NOMO-1 treated with dmso at 0.1 percent for 144 hours (cell line): Measurements from ENCODE around the gene TTC16.

Source experiments
- DNase-seq: peaks from one replicate; lab custom pipeline; 2025; ENCODE audit not compliant: unreplicated experiment; lab: John Stamatoyannopoulos, UW

The TTC16 gene

DNA sequence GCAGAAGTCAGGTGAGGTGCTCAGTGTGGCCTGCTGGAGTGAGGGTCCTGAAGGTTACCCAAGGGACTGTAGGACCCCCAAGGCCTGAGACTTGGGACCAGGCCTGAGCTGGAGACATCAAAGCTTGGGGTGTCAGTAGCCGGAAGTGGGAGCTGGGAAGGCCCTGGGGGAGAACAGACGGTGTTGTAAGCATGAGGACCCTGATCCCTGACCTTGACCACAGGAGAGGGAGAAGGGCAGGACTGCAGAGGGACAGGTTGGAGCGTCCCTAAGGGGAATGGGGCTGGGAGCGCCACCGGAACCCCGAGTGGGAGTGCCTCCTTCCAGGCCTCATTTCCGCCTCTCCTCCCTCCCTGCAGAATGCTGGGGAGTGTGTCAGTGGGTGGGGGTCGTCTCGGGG lies 533 bp downstream of the TTC16 start:
- DNase-seq: no peak

GRCh38 chr9:127717766-127718165 lies 1.9 kb downstream of the TTC16 start:
- DNase-seq: no peak

DNA sequence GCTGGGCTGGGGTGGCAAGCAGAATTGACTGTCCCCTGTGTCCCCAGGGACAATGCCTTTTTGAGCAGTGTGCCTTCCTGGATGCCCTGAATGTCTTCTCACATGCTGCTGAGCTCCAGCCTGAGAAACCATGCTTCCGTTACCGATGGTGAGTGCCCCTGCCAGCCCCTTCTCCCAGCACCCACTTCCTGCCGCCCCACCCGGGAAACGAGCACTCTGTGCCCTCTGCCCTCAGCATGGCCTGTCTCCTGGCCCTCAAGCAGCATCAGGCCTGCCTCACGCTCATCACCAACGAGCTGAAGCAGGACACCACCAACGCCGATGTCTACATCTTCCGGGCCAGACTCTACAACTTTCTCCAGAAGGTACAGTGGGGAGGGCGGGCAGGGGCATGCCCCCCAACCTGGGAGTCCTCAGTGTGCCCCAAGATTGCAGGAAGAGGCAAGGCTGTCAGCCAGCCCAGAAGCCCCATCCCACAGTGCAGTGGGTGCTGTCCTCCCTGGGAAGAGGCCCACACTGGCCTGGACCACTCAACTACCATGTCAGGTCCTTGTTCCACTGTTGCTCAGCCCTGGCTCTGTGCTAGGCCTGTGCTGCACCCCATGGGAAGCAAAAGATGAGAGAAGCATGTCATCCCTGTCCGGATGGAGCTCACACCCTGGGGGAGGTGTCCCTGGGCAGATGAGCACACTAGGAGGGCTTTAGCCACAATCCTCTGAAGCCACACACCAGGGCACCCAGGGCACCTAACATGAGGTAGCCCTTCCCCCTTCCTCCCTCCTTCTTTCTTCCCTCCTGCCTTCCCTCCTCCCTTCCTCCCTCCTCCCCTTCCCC lies 4.4 kb downstream of the TTC16 start:
- DNase-seq: no peak

GRCh38 chr9:127720865-127721227 lies 5.0 kb downstream of the TTC16 start:
- no peak for DNase-seq

DNA sequence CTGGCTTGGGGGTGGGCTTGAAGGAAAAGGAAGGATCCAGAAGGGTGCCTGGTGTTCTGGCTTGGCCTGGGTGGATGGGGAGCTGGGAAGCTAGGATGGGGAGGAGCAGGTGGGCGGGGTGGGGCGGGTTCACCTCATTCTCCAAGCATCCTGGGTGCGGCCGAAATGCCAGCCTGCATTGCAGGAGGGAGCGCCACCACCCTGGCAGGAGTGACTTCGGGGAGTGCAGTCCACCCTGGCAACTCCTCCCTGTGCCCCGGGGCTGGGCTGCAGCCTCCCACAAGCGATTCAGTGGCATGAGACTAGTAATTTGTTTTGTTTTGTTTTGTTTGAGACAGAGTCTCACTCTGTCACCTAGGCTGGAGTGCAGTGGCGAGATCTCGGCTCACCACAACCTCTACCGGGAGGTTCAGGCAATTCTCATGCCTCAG lies 5.5 kb downstream of the TTC16 start:
- no peak for DNase-seq

DNA sequence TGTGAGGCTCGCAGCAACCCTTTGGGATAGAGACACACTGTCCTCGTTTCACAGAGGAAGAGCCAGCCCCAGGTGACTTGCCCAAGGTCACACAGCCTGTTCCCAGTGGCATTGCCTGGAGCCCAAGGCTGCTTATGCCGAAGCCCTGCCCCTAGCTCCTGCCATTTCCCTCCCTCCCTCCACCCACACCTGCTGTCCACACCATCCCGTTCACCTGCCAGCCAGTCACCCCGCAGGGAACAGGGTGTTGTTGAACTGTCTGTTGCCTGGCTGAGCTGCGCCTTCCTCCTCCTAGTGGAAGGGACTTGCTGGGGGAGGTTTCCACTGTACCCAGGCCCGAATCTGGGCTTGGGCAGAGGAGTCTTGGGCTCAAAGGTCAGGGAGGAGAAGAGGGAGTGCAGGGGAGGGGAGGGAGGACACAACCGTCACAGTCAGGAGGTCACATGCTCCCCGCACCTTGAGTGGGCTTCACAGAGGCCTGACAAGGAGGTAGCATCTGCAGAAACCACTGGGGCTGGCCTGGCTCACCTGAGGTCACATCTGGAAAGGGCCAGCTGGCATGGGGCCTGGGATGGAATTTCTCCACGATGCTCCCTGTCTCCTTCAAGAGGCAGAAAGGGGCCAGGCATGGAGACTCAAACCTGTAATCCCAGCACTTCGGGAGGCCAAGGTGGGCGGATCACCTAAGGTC lies 6.3 kb downstream of the TTC16 start:
- no peak for DNase-seq

DNA sequence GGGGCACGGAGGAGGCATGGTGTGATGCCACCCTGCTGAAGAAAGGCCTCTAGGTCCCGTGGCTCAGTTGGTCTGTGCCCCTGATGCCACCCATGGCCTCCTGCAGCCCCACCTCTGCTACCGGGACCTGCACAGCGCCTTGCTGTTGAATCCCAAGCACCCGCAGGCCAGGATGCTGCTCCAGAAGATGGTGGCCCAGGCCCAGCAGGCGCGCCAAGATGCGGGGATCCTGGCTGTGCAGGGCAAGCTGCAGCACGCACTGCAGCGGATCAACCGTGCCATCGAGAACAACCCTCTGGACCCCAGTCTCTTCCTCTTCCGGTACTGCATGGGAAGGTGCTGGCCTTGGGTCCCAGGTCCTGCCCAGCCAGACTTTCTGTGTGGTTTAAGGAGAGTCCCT lies 7.1 kb downstream of the TTC16 start:
- DNase-seq: no peak

- no peak for DNase-seq
These were observed 7.6 kb downstream of the TTC16 start for GRCh38 chr9:127723444-127723843.

DNA sequence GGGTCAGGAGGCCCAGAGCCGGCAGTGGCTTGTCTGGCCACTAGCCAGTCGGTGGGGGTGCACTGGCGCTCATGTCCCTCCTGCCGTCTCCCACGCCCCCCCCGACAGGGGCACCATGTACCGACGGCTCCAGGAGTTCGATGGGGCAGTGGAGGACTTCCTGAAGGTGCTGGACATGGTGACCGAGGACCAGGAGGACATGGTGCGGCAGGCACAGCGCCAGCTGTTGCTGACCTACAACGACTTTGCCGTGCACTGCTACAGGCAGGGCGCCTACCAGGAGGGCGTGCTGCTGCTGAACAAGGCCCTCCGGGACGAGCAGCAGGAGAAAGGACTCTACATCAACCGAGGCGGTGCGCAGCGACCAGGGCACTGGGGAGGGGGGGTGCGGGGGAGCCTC lies 8.1 kb downstream of the TTC16 start:
- DNase-seq: no peak

GRCh38 chr9:127726871-127727270 lies 11.0 kb downstream of the TTC16 start:
- no peak for DNase-seq

GRCh38 chr9:127728808-127729207 lies 12.9 kb downstream of the TTC16 start:
- no peak for DNase-seq

DNA sequence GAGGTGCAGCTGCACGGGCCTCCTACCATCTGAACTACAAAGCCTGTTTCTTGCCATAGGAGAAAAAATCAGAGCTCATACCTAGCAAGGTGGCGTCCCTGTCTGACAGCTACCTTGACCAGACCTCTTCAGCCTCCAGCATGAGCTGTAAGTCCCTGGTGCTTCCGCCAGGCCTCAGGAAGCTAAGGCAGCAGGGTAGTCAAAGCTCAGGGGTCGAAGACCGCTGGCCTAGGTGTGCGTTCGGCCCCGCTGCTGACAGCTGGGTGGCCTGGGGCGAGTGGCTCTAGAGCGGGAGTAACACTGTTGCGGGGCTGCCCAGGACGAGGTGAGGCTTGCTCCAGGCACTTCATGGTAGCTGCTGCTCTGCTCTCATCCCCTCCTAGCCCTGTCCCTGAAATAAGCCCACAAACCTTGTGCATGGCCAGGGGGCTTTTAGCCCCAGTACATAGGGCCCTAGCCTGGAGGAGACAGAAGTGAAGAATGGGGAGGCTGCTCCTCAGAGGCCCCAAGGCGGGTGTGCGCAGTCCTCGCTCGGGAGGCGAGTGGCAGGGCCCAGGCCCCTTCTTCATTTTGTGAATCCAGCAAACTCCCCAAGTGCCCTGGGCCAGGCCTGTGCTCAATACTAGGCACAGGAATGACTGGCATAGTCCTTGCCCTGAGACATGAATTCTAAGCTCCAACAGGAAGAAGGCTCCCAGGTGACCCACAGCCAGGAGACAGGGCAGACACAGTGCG lies 13.8 kb downstream of the TTC16 start:
- no peak for DNase-seq

GRCh38 chr9:127730262-127730661 lies 14.4 kb downstream of the TTC16 start:
- no peak for DNase-seq

GRCh38 chr9:127730799-127731410 lies 15.0 kb downstream of the TTC16 start:
- no peak for DNase-seq

- DNase-seq: no peak
These were observed 16.1 kb downstream of the TTC16 start for GRCh38 chr9:127731938-127732337.

- no peak for DNase-seq
These were observed 16.6 kb downstream of the TTC16 start for GRCh38 chr9:127732444-127732843.

DNA sequence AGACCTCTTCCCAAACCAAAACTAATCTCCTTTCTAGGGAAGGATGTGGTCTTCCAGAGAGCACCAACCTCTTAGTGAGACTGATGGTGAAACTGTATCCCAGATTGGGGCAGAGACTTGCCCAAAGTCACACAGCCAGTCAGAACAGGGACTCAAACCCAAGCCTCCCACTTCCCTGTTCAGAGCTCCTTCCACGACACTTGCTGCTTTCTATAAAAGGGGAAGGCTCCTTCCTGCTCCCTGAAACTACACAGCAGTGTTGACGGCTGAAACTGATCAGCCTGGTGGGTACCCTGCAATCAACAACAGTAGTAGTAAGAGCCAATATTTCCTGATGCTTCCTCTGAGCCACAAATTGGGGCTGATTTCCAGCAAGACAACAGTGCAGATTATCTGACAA lies 17.7 kb downstream of the TTC16 start:
- peak; percentile 22 for DNase-seq

DNA sequence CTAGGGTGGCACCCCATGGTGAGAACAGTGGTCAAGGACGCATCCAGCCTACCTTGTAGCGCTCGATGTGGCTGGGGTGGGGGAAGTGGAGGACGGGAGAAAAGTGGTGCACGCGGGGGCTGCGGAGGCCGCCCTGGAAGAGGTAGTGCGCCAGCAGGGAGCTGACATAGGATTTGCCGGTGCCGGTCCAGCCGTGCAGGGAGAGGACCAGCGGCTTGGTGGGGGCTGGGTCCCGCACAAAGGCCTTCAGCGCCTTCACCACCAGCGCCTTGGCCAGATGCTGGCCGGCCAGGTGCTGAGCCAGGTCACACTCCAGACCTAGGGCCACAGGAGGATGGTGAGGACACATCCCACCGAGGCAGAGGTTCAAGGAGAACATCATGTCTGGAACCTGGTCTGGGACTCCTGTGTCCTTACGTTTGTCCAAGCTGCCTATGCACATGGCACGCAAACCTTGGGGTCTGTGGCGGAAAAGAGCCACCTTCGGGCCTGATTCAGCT lies 18.4 kb downstream of the TTC16 start:
- DNase-seq: no peak

DNA sequence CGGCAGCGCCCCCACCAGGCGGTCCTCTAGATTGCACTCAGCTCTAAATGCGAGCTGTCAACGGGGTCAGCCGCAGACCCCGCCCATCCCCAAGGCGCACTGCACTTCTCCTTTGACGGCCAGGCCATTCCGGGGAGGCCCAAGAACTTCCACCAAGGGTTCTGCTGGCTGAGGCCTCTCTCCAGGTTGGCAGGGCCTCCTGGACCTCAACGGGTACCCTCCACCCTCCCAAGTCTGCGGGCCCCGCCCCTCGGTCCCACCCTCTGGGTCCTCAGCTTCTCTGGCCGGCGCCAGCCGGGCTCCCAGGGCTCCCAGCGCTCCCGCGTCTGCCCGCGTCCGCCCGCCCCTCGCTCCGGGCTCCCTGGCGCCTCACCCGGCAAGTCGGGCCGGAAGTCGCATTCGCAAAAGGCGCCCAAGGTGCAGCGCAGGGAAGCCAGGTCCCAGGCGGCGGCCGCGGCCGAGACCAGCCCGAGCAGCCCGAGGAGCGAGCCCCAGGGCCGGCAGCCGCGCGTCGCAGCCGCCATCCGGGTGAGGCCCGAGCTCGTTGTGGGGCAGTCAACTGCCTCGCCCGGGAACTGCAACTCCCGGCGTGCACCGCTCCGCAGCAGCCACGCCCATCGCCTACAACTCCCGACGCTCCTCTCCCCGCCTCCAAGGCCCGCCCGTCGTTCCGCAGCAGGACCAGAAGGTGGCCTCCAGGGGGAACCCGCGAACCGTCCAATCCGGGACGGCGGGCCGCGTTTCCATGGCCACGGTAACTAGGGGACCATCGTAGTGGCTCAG lies 19.1 kb downstream of the TTC16 start, which contains the start of gene TOR2A:
Gene TOR2A (minus strand): TSS at position 548 of the 783 bp plus-strand sequence. CDS start 24 bp downstream, at position 524.
- peak; percentile 98 for DNase-seq

- no peak for DNase-seq
These were observed 19.8 kb downstream of the TTC16 start for GRCh38 chr9:127735530-127736185.
